Skin of body (tissue), 2 donors: Measurements from ENCODE around the gene PLA2G3. TPM values are rescaled to one million over a fixed set of nuclear protein-coding genes. Genes with fewer than 3 reads are reported as not detected.
A peak's percentile ranks its signal among the peaks of the same experiment; 100 is the strongest.
"Not testable (repeated sequence)": the region's sequence is repeated elsewhere in the genome, so short reads cannot be mapped to it uniquely, and the experiment has no call there.

ENCODE experiments used
- DNase-seq: peaks from one replicate; lab custom pipeline; 2025; lab: John Stamatoyannopoulos, UW
- total RNA-seq: library from RNA; depleted of rRNA; stranded (reverse); fragments of >200 nt; gene quantifications from one replicate; pipeline ENCODE4 v1.2.3, GENCODE V29; 2014

The PLA2G3 gene, protein sequence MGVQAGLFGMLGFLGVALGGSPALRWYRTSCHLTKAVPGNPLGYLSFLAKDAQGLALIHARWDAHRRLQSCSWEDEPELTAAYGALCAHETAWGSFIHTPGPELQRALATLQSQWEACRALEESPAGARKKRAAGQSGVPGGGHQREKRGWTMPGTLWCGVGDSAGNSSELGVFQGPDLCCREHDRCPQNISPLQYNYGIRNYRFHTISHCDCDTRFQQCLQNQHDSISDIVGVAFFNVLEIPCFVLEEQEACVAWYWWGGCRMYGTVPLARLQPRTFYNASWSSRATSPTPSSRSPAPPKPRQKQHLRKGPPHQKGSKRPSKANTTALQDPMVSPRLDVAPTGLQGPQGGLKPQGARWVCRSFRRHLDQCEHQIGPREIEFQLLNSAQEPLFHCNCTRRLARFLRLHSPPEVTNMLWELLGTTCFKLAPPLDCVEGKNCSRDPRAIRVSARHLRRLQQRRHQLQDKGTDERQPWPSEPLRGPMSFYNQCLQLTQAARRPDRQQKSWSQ
- total RNA-seq = 0.49 TPM

DNA sequence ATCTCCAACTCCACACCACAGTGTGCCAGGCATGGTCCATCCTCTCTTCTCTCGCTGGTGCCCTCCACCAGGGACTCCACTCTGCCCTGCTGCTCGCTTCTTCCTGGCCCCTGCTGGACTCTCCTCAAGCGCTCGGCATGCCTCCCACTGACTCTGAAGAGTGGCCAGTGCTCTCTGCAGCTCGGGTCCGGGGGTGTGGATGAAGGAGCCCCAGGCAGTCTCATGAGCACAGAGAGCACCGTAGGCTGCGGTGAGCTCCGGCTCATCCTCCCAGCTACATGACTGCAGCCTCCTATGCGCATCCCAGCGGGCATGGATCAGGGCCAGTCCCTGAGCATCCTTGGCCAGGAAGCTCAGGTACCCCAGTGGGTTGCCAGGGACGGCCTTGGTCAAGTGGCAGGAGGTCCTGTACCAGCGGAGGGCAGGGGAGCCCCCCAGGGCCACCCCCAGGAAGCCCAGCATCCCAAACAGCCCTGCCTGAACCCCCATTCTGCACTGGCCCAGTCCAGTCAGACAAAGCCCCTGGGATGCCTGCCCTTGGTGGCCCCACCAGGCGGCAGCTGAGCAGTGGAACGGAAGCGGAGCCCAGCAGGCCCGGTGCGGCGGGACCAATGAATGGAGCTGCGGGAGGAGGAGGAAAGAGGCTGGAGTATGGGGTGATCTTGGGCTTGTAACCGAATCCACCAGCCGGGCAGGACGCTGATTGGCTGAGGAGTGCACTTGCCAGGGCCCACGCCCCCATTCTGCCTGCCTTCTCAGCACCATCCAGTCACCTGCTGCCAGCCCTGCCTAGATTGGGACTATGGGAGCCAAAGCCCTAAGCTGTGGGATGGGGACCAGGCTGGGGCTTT, at the start of gene PLA2G3:
Gene PLA2G3 (minus strand): TSS at position 643 of the 851 bp plus-strand sequence. CDS start 154 bp downstream, at position 489.
- DNase-seq = no peak

DNA sequence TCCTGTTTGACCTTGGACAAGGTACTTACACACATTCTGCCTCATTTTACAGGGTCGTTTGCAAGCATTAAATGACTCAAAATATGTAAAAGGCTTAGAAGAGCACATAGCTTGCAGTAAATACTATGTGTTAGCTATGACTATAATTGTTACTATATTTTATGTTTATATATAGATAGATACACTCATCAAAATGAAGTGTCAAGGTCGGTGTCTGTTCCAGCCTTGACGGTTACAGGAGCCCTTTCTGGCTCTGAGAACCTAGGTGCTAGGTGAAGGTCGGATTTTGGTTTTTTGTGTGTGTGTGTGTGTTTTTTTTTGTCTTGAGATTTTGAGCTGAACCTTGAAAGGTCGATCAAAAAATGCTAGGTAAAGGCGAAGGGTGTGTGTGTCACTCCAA, 47.3 kb upstream of the PLA2G3 start:
- no peak for DNase-seq

DNA sequence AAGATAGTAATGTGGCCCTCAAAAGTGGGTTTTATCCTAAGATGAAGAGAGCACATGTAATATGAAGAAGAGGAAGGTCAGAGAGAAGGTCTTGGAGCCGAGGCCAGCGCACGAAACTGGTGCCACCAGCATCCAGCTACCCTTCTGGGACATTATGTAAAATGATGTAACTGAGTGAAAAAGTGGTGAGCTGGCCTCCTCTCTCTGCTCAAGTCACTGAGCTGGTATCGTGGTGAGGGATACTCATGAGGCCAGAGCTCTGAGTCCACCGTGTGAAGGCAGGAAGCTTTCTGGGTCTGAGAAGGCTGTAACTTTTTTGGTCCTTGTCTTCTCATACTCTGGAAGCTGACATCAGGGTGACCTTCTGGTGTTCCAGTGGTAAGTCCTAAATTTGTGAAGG, 44.7 kb upstream of the PLA2G3 start:
- DNase-seq = no peak

DNA sequence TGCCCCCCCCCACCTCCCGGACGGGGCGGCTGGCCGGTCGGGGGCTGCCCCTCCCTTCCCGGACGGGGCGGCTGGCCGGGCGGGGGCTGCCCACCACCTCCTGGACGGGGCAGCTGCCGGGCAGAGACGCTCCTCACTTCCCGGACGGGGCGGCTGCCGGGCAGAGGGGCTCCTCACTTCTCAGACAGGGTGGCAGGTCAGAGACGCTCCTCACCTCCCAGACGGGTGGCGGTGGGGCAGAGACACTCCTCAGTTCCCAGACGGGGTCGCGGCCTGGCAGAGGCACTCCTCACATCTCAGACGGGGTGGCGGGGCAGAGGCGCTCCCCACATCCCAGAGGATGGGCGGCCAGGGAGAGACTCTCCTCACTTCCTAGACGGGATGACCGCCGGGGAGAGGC, 43.7 kb upstream of the PLA2G3 start:
- no peak for DNase-seq

DNA sequence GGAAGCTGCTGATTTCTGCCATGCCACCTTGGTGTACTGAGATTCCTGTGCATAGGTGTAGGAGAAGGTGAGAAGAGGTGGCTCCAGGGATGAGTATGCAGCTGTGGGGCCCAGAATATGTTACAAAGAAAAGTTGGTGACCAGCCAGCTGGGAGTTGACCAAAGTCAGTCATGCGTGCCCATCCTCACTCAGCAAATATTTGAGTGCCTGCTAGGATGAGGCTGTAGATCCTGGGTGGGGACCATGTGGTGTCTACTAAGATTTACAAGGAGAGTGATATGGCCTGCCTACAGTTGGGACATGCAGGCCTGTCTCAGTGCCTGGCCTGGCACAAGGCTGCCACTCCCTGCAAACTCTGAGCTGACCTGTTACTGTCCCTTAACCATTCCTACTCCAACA, 39.0 kb upstream of the PLA2G3 start:
- no peak for DNase-seq

DNA sequence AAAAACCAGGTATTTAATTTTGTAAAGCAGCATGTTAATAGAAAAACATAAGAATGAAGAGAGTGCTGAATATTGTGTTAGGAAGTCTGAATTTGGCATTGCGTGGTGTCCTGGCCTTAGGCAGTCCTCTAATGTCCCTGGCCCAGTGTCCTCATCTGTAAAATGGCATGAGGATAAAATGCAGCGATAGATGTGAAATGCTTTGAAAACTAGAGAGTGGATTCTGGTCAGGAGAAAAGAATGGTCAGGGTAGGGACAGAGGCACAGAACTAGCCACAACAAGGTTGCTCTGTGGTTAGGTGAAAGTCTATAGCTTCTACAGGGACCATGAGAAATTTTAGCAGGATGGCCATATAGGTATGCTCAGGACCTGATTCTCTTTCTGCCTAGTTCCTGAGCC, 38.6 kb upstream of the PLA2G3 start:
- DNase-seq = no peak

DNA sequence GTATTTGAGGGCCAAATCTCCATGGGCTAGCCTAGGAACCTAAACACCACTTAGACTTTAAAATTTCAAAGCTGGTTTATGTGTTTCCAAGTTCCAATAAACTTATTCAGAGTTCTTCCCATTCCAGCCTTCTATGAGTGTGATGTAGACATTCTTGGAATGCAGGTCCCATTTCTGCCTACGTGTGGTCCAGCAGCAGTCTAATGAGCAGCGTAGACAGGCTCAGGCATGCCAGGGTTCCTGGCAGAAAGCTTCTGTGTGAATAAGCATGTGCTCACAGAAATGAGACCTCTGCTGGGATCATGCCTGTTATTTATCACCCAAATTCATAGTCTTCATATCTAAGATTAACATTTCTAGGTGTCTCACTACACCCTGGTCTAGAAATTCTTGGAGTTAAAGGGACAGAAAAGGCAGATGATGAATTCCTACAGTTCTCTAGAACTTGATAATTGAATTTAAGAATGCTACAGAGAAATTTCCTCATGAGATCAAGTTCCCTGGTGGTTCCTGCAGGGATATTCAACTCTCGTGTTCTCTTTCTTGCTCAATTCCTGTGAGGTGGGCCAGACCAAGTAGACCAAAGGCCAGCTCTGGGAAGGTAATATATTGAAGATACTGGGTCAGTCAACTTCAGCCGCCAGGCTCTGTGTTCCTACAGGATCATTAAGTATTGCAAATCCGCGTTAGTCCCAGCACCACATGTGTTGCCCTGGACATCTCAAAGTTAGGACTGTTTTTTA, 37.3 kb upstream of the PLA2G3 start:
- DNase-seq = peak; percentile 20

DNA sequence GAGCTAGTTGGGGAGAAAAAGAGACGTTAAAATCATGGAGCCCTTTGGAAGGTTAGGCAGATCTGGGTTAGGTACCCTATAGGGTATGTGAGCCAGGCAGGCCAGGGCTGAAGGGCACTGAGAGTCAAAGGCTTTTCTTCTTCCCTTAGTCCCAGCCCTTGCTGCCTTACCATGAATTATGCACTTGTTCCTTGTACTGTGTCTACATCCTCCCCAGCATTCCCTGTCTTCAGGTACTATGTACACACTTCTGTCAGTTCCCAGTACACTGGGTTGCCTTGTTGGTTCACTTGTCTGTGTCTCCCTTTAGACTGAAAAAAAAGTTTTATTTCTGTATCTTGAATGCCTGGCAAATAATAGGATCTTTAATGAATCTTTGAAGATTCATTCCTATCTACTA, 36.6 kb upstream of the PLA2G3 start:
- DNase-seq = no peak

DNA sequence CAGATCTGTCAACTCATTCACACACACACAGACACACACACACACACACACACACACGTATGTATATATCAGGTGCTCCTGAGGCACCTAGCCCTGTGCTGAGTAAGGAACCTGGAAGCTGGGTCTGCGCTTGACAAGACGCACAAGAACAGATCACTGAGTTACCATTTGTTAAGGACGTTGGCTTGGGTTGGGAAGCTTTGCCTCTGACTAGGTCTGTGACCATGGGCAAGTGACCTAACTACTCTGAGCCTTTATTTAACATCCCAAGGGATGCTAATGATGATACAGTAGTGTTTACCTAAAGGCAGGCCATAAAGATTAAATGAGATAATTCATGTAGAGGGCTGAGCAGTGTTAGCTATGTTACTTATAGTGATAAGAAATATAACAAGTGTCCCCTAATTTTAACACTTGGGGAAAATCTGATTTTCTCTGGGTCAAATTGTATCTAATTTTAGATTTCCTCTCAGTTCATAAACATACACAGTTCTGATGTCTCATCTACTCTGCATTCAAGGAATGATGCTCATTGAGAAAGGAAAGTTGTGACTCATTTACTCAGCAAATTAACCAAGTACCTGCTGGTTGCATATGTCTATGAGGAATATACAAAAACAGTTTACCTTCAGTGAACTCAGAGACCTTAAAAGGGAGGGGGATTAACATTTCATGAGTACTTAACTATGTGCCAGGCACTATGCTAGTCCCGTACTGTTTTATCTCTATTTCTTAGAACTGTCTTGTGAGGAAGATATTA, 33.3 kb upstream of the PLA2G3 start:
- no peak for DNase-seq

DNA sequence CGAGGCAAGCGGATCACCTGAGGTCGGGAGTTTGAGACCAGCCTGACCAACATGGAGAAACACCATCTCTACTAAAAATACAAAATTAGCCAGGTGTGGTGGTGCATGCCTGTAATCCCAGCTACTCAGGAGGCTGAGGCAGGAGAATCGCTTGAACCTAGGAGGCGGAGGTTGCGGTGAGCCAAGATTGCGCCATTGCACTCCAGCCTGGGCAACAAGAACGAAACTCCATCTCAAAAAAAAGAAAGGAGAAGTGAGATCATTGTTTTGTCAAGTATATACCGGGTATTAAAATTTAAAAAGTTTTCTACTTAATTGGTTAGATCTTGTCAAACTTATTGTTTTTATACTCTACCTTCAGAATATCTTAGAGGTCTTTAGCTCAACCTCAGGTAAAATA, 31.4 kb upstream of the PLA2G3 start:
- not testable (repeated sequence) for DNase-seq

DNA sequence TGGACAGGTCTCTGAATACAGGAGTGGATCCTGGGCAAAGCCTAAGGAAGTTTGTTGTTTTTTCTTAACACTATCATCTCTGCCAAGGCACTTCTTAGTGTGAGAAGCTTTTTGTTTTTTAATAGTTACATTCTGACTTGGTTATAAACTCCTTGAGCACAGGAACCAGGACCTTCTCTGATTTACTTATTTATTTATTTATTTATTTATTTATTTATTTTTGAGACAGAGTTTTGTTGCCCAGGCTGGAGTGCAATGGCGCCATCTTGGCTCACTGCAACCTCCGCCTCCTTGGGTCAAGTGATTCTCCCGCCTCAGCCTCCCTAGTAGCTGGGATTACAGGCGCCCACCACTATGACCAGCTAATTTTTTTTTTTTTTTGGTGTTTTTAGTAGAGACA, 30.7 kb upstream of the PLA2G3 start:
- no peak for DNase-seq

DNA sequence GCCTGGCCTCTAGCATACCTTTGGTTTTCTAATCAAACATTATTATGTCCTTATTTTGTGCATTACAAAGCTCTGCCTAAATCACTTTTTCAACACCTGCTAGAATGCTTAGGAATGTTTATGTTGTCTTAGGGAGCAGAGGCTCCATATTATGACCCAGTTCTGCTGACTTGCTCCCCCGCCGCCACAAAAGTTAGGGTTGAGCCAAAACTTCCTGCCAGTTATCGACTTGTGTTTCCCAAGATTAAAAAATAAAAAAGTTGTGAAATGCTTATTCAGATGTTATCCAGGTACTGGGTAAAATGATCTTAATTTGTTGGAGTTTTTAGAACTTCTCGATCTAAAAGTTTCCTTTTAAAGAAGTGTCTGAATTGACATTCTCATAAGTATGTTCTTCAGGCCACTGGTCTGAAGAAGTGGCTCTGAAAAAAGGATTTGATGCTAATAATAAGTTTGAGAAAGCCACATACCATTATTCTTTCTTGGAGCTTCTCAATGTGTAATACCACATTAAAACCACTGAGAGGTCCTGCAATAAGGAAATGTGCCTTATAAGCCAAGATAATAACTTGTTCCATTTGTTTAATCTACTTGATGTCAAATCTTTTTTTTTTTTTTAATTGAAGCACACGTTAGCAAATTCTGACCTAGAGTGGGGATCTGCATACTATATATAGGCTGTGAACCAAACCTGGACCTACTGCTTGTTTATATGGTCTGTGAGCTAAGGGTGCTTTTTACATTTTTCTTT, 21.9 kb upstream of the PLA2G3 start:
- DNase-seq = no peak

DNA sequence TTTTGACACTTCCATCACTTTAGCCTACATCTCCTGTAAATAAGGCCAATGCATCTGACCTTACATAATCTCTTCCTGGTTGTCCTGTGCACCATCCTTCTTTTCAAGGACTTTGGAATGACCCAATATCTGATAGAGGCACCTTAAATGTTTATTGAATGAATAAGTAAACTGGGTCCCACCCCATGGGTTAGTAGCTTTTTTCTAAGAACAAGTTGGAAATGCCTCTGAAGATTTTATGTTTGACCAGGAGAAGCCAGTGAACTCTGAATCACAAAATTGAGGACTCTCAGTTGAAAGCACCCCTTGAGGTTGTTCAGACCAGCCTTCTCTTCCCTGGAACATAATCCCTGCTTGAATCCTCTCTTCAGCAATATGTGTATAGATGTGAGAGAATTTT, 21.1 kb upstream of the PLA2G3 start:
- DNase-seq = no peak

DNA sequence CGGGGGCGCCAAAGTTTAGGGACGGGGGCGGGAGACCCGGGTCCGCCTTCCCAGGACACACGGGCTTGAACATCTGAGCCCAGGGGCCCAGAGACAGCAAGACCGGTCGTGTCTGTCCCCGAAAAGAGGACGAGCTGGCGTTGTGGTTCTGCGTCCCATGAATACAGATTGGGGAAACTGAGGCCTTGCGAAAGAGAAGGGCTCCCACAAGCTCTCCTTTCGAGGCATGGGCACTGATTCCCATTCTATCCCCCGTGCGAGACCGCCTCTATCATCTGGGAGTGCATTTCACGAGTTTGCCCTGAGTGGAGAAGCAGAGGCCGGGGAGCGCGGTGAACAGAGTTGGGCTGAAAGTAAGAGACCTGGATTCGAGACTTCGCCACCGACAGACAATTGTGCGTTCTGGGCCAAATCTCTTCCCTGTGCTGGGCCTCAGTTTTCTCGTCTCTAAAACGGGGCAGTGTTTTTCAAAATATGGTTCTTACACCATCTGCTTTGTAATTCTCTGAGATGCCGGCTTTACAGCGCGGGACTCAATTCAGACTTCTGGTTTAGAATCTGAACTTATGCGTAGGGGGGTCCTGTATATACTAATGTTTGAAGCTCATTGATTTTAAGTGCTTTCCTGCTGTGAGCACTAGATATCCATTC, 20.1 kb upstream of the PLA2G3 start:
- no peak for DNase-seq

DNA sequence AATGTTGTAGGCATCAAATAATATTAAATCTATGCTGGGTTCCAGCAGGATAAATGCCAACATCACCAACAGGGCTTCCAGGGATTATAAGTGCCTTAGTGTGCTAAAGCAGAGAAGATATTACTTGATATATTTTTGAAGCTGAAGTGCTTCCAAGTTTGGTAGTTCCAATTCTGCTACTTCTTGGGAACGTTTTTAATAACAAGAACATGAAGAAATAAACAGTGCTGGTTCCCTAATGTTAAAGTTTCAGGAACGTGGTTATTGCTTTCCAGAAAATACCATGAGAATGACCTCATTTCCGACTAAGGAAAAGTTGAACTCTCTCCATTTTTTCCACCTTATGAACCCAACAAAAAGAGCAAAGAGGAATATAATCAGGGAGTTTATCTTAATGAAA, 15.1 kb upstream of the PLA2G3 start:
- peak; percentile 23 for DNase-seq

DNA sequence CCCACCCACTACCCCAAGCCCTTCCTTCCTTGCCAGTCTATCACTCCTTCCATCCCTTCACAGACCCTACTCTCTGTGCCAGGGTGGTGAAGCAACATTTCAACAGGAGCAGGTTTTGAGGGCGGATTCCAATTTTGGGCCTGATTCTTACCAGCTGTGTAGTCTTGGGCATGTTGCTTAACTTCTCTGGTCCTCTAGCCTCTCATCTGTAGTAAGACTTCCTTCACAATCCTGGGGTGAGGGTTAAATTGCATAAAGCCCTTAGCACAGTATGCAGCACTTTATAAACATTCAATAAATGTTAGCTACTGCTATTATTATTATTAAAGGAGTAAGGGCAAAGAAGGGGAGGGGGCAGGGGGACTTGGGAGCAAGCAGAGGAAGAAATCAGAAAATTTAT, 14.7 kb upstream of the PLA2G3 start:
- no peak for DNase-seq

DNA sequence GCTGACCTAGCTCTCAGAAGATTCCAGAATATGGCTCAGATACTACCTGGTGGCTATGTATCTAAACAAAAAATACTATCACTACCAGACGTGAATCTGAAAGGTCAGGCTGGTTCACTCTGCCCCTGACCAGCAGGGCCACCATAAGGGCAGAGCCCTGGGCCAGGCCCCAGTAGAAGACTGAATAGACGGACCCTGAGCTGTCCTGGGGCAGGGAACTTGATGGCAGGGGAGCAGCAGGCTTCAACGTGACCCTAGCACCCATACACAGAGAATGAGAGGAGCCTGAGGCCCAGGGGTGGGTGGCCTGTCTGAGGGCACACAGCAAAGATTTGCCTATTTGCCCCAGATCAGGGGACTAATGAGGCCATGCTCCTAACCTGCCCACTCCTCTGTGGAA, 13.0 kb upstream of the PLA2G3 start:
- DNase-seq = no peak

DNA sequence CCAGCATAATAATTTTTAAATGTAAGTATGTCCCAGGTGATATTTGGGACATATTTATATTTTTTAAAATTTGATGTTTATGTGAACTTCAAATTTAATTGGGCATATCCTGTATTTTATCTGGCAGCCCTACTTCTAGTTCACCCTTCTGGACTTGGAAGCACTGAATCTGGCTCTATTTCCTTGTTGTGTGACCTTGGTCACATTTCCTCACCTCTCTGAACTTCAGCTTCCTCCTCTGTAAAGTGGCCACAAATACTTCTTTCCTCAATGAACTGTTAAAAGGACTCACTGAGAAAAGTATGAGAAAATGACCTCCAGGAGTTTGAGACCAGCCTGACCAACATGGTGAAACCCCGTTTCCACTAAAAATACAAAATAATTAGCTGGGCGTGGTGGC, 11.6 kb upstream of the PLA2G3 start:
- DNase-seq = no peak

DNA sequence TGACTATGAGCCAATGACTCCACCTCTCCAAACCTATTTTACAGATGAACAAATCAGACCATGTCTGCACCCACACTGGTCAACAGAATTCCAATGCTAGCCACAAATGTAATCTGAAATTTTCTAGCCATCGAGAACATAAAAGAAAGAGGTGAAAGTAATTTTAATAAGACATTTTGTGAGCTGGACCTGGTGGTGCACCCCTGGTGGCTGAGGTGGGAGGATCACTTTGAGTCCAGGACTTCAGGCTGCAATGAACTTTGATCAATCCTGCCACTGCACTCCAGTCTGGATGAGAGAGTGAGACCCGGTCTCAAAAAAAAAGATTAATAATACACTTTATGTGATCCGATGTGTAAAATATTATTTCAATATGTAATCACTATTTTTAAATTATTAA, 10.3 kb upstream of the PLA2G3 start:
- DNase-seq = no peak
